Bronchial smooth muscle cell (primary cell): Measurements from ENCODE around the gene PIGZ. TPM values are rescaled to one million over a fixed set of nuclear protein-coding genes. Genes with fewer than 3 reads are reported as not detected.

Source experiments
- total RNA-seq: library from RNA; depleted of rRNA; stranded (reverse); fragments of >200 nt; gene quantifications from 2 replicates; pipeline ENCODE4 v1.2.1, GENCODE V29; 2014

The PIGZ gene
- total RNA-seq, result 1.3 TPM in 2 replicates

GRCh38 chr3:196968233-196969133, at the start of gene PIGZ:
PIGZ (minus strand) TSS chr3:196968833; CDS start chr3:196952031, 16,802 bp downstream.

GRCh38 chr3:196942226-196942914, 26.3 kb downstream of the PIGZ start, which contains the start of gene NCBP2:
NCBP2 (minus strand) TSS chr3:196942528; CDS start chr3:196942503, 25 bp downstream.

Other genes starting within 250 kb of the PIGZ start
- 23.5 and 43.5 TPM in 2 replicates for gene PAK2, start 229.0 kb downstream of the PIGZ start, total RNA-seq
- 28.7 and 33.7 TPM in 2 replicates for gene SENP5, start 100.9 kb downstream of the PIGZ start, total RNA-seq
- gene NCBP2, start 26.3 kb downstream of the PIGZ start, total RNA-seq, result 50.1 and 68.9 TPM in 2 replicates
- 7.7 and 11.2 TPM in 2 replicates for gene MELTF, start 61.0 kb upstream of the PIGZ start, total RNA-seq